Measurements from ENCODE around the gene MBD3. TPM values are rescaled to one million over a fixed set of nuclear protein-coding genes. Genes with fewer than 3 reads are reported as not detected.
A peak's percentile ranks its signal among the peaks of the same experiment; 100 is the strongest.

Gene MBD3
- total RNA-seq, 1 donor from 2014 or later = 106 TPM

GRCh38 chr19:1555487-1556389 lies 36.9 kb downstream of the MBD3 start:
- H3K27me3 Mint-ChIP-seq (ENCODE audit: unreplicated experiment) = peaks cover 4% of the 10 kb centered on the region
- no peak overlapping the region for H3K27ac Mint-ChIP-seq (ENCODE audit: unreplicated experiment)
- H3K9me3 Mint-ChIP-seq (ENCODE audit: unreplicated experiment) = peaks cover 13% of the 10 kb centered on the region
- no peak overlapping the region for H3K4me3 Mint-ChIP-seq (ENCODE audit: unreplicated experiment)
- no peak for DNase-seq
- H3K36me3 Mint-ChIP-seq (ENCODE audit: unreplicated experiment) = no peaks in the 10 kb centered on the region
- no peak for TF ChIP-seq CTCF (IDR thresholded peaks at IDR 0.05; ENCODE audit: partially characterized antibody, unreplicated experiment)
- H3K4me1 Mint-ChIP-seq (ENCODE audit: low read depth, unreplicated experiment) = peaks cover 5% of the 10 kb centered on the region

- peaks cover 4% of the 10 kb centered on the region for H3K27me3 Mint-ChIP-seq (ENCODE audit: unreplicated experiment)
- peaks cover 2% of the 10 kb centered on the region for H3K4me1 Mint-ChIP-seq (ENCODE audit: low read depth, unreplicated experiment)
- no peaks in the 10 kb centered on the region for H3K36me3 Mint-ChIP-seq (ENCODE audit: unreplicated experiment)
- H3K27ac Mint-ChIP-seq (ENCODE audit: unreplicated experiment) = peak overlapping the region; percentile 48
- H3K9me3 Mint-ChIP-seq (ENCODE audit: unreplicated experiment) = peaks cover 11% of the 10 kb centered on the region
- DNase-seq = no peak
- TF ChIP-seq CTCF (IDR thresholded peaks at IDR 0.05; ENCODE audit: partially characterized antibody, unreplicated experiment) = no peak
- H3K4me3 Mint-ChIP-seq (ENCODE audit: unreplicated experiment) = no peak overlapping the region
Observed at GRCh38 chr19:1554968-1555367, 37.7 kb downstream of the MBD3 start.

DNA sequence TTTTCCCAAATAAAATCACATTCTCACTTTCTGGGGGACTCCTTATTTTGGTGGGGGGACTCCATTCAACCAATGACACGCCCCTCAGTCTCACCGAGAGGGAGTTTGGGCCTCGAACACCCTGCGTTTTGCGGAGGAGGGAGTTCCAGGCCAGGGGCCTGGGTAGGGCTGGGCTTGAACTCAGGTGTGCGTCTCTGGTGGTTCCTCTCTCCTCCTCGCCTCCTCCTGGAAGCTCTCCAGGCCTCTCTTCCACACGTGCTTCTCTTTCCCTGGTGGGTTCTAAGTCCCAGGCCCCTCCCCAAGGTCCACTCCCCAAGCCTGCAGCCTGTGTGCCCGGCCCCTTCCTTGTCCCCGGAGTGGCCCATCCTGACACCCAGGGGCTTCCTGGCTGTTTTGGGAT lies 39.2 kb downstream of the MBD3 start:
- Mint-ChIP-seq H3K4me1 (ENCODE audit: low read depth, unreplicated experiment) (no peaks in the 10 kb centered on the region), H3K9me3 (ENCODE audit: unreplicated experiment) (peaks cover 11% of the 10 kb centered on the region), H3K27ac (ENCODE audit: unreplicated experiment) (no peak overlapping the region), H3K36me3 (ENCODE audit: unreplicated experiment) (no peaks in the 10 kb centered on the region), H3K4me3 (ENCODE audit: unreplicated experiment) (no peak overlapping the region), H3K27me3 (ENCODE audit: unreplicated experiment) (peaks cover 4% of the 10 kb centered on the region)
- no peak for TF ChIP-seq CTCF (IDR thresholded peaks at IDR 0.05; ENCODE audit: partially characterized antibody, unreplicated experiment)
- DNase-seq = no peak

- H3K36me3 Mint-ChIP-seq (ENCODE audit: unreplicated experiment) = no peaks in the 10 kb centered on the region
- no peak for TF ChIP-seq CTCF (IDR thresholded peaks at IDR 0.05; ENCODE audit: partially characterized antibody, unreplicated experiment)
- H3K27me3 Mint-ChIP-seq (ENCODE audit: unreplicated experiment) = peaks cover 2% of the 10 kb centered on the region
- no peak overlapping the region for H3K4me3 Mint-ChIP-seq (ENCODE audit: unreplicated experiment)
- DNase-seq = no peak
- no peak overlapping the region for H3K27ac Mint-ChIP-seq (ENCODE audit: unreplicated experiment)
- H3K9me3 Mint-ChIP-seq (ENCODE audit: unreplicated experiment) = peaks cover 8% of the 10 kb centered on the region
- no peaks in the 10 kb centered on the region for H3K4me1 Mint-ChIP-seq (ENCODE audit: low read depth, unreplicated experiment)
Observed at GRCh38 chr19:1551068-1552040, 41.3 kb downstream of the MBD3 start.

Data from glutamatergic neuron (in vitro differentiated cells).